HepG2 (cell line): Measurements from ENCODE around the gene TET3. TPM values are rescaled to one million over a fixed set of nuclear protein-coding genes. Genes with fewer than 3 reads are reported as not detected.

Experiments used
- KLF13 ChIP-seq: sonication (generic); formaldehyde crosslinking; IDR thresholded peaks from 2 replicates; pipeline ENCODE4 v1.4.0; 2020; ENCODE audit warnings: mild to moderate bottlenecking, missing genetic modification reagents
- RBAK ChIP-seq: sonication (generic); formaldehyde crosslinking; IDR thresholded peaks from 2 replicates; pipeline ENCODE4 v1.5.1; 2020; ENCODE audit warnings: mild to moderate bottlenecking, missing genetic modification reagents
- REPIN1 ChIP-seq: sonication (generic); formaldehyde crosslinking; IDR thresholded peaks from 2 replicates; pipeline ENCODE4 v1.8.0; 2022; ENCODE audit warnings: missing genetic modification reagents, low read depth, mild to moderate bottlenecking, borderline replicate concordance
- RFXANK ChIP-seq: IDR thresholded peaks from 2 replicates; pipeline ENCODE4 v1.6.1; 2016
- polyA plus RNA-seq, 8 experiments: library from polyadenylated mRNA; depleted of rRNA in 3 of 8; stranded (reverse) in 7 of 8; unstranded in 1 of 8; fragments of >200 nt; fragmentation: Illumina TruSeq in 4 of 8; extraction: Trizol in 4 of 8; gene quantifications; 2 replicates each; pipeline versions ENCODE4 v1.2.1 to v1.2.3, GENCODE V29; 2011 to 2016; ENCODE audit warnings: low read depth in 4 of 8, missing spikeins in 1 of 8, mixed read lengths in 1 of 8; ENCODE audit not compliant: insufficient read depth in 1 of 8
- total RNA-seq, 5 experiments: library from RNA; depleted of rRNA; stranded (reverse); fragments of >200 nt; fragmentation: Illumina TruSeq; extraction: Trizol; gene quantifications; 2 replicates each; pipeline ENCODE4 v1.2.3, GENCODE V29; 2016; ENCODE audit warnings: low read depth in 1 of 5
- TF ChIP-seq, protein P1 (sequence below): sonication (generic); formaldehyde crosslinking; IDR thresholded peaks from 2 replicates; pipeline ENCODE4 v1.4.0; 2020; ENCODE audit warnings: missing genetic modification reagents, borderline replicate concordance
- TF ChIP-seq, protein P2 (sequence below): sonication (generic); formaldehyde crosslinking; IDR thresholded peaks from 2 replicates; pipeline ENCODE4 v1.4.0; 2020; ENCODE audit warnings: low read depth, missing genetic modification reagents
- TF ChIP-seq, protein P3 (sequence below): sonication (generic); formaldehyde crosslinking; IDR thresholded peaks from 2 replicates; pipeline ENCODE4 v1.4.0; 2020; ENCODE audit warnings: missing genetic modification reagents
- TF ChIP-seq, protein P4 (sequence below): sonication (generic); formaldehyde crosslinking; IDR thresholded peaks from 2 replicates; pipeline ENCODE4 v1.5.1; 2020; ENCODE audit warnings: mild to moderate bottlenecking, moderate library complexity, missing genetic modification reagents
- TF ChIP-seq, protein P5 (sequence below): sonication (generic); formaldehyde crosslinking; IDR thresholded peaks from 2 replicates; pipeline ENCODE4 v1.9.0; 2021; ENCODE audit warnings: missing genetic modification reagents, borderline replicate concordance

TET3 gene
- total and polyA plus RNA-seq, 2 of the 13 experiments (the other 11 are each of a cell fraction or from before 2014, with no cell fraction given): 4.3 to 6.8 TPM

DNA sequence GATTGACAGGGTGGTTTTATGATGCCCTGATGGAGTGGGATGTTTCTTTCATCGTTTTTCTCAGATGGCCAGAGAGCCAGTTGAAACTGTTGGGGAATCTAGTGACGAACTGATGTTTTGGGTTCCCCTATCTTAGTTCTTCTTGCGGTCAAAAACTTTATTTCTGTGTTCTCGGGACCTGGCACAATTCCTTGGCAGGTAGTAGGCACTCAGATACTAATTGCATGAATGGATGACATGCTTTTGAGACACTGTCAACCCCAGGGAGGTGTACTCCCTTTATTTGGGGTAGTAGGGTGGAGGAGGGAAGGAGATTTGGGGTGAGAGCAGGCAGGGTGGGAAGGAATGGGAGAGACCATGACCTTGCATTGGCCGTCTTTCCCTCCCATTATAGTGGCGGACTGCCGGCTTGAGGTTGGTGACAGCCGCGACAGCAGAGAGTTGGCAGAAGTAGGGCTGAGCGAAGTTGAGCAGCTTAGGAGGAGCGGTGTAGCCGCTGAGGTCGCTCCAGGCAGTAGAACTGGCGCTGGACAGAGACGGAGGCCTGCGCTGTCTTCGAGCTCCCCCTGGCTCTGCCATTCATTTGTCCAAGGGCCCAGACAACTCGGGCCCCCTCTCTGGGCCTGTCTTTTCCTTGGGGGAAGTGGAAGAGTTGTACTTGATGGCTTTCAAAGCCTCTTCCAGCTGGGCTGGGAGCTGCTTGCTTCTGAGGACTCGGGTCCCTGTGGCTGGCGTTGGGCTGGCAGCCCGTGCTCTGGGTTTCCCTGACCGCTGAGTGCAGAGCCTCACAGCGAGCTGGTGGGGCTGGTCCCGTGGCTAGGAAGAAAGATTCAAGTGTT, 2.6 kb downstream of the TET3 start (continued):
- TF ChIP-seq, protein P1, sequence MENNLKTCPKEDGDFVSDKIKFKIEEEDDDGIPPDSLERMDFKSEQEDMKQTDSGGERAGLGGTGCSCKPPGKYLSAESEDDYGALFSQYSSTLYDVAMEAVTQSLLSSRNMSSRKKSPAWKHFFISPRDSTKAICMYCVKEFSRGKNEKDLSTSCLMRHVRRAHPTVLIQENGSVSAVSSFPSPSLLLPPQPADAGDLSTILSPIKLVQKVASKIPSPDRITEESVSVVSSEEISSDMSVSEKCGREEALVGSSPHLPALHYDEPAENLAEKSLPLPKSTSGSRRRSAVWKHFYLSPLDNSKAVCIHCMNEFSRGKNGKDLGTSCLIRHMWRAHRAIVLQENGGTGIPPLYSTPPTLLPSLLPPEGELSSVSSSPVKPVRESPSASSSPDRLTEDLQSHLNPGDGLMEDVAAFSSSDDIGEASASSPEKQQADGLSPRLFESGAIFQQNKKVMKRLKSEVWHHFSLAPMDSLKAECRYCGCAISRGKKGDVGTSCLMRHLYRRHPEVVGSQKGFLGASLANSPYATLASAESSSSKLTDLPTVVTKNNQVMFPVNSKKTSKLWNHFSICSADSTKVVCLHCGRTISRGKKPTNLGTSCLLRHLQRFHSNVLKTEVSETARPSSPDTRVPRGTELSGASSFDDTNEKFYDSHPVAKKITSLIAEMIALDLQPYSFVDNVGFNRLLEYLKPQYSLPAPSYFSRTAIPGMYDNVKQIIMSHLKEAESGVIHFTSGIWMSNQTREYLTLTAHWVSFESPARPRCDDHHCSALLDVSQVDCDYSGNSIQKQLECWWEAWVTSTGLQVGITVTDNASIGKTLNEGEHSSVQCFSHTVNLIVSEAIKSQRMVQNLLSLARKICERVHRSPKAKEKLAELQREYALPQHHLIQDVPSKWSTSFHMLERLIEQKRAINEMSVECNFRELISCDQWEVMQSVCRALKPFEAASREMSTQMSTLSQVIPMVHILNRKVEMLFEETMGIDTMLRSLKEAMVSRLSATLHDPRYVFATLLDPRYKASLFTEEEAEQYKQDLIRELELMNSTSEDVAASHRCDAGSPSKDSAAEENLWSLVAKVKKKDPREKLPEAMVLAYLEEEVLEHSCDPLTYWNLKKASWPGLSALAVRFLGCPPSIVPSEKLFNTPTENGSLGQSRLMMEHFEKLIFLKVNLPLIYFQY (CRISPR knock-in tag): no peak
- TF ChIP-seq, protein P2, sequence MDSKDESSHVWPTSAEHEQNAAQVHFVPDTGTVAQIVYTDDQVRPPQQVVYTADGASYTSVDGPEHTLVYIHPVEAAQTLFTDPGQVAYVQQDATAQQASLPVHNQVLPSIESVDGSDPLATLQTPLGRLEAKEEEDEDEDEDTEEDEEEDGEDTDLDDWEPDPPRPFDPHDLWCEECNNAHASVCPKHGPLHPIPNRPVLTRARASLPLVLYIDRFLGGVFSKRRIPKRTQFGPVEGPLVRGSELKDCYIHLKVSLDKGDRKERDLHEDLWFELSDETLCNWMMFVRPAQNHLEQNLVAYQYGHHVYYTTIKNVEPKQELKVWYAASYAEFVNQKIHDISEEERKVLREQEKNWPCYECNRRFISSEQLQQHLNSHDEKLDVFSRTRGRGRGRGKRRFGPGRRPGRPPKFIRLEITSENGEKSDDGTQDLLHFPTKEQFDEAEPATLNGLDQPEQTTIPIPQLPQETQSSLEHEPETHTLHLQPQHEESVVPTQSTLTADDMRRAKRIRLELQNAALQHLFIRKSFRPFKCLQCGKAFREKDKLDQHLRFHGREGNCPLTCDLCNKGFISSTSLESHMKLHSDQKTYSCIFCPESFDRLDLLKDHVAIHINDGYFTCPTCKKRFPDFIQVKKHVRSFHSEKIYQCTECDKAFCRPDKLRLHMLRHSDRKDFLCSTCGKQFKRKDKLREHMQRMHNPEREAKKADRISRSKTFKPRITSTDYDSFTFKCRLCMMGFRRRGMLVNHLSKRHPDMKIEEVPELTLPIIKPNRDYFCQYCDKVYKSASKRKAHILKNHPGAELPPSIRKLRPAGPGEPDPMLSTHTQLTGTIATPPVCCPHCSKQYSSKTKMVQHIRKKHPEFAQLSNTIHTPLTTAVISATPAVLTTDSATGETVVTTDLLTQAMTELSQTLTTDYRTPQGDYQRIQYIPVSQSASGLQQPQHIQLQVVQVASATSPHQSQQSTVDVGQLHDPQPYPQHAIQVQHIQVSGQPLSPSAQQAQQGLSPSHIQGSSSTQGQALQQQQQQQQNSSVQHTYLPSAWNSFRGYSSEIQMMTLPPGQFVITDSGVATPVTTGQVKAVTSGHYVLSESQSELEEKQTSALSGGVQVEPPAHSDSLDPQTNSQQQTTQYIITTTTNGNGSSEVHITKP (CRISPR knock-in tag): no peak
- no peak for TF ChIP-seq RFXANK (CRISPR knock-in tag)
- TF ChIP-seq, protein P3, sequence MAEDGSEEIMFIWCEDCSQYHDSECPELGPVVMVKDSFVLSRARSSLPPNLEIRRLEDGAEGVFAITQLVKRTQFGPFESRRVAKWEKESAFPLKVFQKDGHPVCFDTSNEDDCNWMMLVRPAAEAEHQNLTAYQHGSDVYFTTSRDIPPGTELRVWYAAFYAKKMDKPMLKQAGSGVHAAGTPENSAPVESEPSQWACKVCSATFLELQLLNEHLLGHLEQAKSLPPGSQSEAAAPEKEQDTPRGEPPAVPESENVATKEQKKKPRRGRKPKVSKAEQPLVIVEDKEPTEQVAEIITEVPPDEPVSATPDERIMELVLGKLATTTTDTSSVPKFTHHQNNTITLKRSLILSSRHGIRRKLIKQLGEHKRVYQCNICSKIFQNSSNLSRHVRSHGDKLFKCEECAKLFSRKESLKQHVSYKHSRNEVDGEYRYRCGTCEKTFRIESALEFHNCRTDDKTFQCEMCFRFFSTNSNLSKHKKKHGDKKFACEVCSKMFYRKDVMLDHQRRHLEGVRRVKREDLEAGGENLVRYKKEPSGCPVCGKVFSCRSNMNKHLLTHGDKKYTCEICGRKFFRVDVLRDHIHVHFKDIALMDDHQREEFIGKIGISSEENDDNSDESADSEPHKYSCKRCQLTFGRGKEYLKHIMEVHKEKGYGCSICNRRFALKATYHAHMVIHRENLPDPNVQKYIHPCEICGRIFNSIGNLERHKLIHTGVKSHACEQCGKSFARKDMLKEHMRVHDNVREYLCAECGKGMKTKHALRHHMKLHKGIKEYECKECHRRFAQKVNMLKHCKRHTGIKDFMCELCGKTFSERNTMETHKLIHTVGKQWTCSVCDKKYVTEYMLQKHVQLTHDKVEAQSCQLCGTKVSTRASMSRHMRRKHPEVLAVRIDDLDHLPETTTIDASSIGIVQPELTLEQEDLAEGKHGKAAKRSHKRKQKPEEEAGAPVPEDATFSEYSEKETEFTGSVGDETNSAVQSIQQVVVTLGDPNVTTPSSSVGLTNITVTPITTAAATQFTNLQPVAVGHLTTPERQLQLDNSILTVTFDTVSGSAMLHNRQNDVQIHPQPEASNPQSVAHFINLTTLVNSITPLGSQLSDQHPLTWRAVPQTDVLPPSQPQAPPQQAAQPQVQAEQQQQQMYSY (CRISPR knock-in tag): no peak
- no peak for TF ChIP-seq REPIN1 (CRISPR knock-in tag)
- no peak for TF ChIP-seq RBAK (CRISPR knock-in tag)
- TF ChIP-seq, protein P4, sequence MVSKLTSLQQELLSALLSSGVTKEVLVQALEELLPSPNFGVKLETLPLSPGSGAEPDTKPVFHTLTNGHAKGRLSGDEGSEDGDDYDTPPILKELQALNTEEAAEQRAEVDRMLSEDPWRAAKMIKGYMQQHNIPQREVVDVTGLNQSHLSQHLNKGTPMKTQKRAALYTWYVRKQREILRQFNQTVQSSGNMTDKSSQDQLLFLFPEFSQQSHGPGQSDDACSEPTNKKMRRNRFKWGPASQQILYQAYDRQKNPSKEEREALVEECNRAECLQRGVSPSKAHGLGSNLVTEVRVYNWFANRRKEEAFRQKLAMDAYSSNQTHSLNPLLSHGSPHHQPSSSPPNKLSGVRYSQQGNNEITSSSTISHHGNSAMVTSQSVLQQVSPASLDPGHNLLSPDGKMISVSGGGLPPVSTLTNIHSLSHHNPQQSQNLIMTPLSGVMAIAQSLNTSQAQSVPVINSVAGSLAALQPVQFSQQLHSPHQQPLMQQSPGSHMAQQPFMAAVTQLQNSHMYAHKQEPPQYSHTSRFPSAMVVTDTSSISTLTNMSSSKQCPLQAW (CRISPR knock-in tag): 0 out of 2 replicates have a peak, but pooled peaks have one; percentile 46
- TF ChIP-seq, protein P5, sequence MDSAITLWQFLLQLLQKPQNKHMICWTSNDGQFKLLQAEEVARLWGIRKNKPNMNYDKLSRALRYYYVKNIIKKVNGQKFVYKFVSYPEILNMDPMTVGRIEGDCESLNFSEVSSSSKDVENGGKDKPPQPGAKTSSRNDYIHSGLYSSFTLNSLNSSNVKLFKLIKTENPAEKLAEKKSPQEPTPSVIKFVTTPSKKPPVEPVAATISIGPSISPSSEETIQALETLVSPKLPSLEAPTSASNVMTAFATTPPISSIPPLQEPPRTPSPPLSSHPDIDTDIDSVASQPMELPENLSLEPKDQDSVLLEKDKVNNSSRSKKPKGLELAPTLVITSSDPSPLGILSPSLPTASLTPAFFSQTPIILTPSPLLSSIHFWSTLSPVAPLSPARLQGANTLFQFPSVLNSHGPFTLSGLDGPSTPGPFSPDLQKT (CRISPR knock-in tag): no peak
- TF ChIP-seq KLF13 (CRISPR knock-in tag): no peak
